ENCODE data around the gene PROX1. TPM values are rescaled to one million over a fixed set of nuclear protein-coding genes. Genes with fewer than 3 reads are reported as not detected.

Gene PROX1
- total and polyA plus RNA-seq, 2 of the 8 experiments (the other 6 are each of a cell fraction or from before 2014, with no cell fraction given) = 0.30 to 2.0 TPM

- Histone ChIP-seq H2AFZ (ENCODE audit: low read length) (no peak overlapping the region), H2BK5ac (ENCODE audit: low read depth, low read length) (no peak overlapping the region), H3K18ac (ENCODE audit: extremely low read depth, low read length) (no peak overlapping the region), H3K27ac (ENCODE audit: low read depth, low read length) (no peak overlapping the region), H3K4me1 (replicated peaks in 1 of 4; ENCODE audit: control insufficient read depth in 3 of 4, insufficient read depth in 4 of 4, low read length in 3 of 4) (peaks cover 0 to 3% (median 0%) of the 10 kb centered on the region in 4 experiments; a peak in 1 of 7 replicates), H3K23me2 (ENCODE audit: low read depth, low read length) (no peaks in the 10 kb centered on the region), H2BK20ac (ENCODE audit: low read length) (no peak overlapping the region), H4K8ac (ENCODE audit: extremely low read depth, insufficient read depth, low read length) (no peak overlapping the region; the same call in 1 of the 2 replicates), H2BK15ac (ENCODE audit: low read length) (no peak overlapping the region), H3K79me2 (ENCODE audit: control insufficient read depth in 1 of 2, insufficient read depth in 2 of 2, low read length in 2 of 2) (no peaks in the 10 kb centered on the region), H2BK120ac (replicated peaks; ENCODE audit: low read depth, low read length) (no peak overlapping the region), H3K4ac (replicated peaks; ENCODE audit: insufficient read length, low read depth, low read length) (no peak overlapping the region), H3K36me3 (ENCODE audit: control insufficient read depth in 2 of 4, insufficient read depth in 4 of 4, low read length in 3 of 4) (no peaks in the 10 kb centered on the region), H4K5ac (ENCODE audit: insufficient read length, low read depth, low read length) (no peak overlapping the region), H3K27me3 (replicated peaks in 1 of 4; ENCODE audit: control insufficient read depth in 3 of 4, extremely low read depth in 1 of 4, insufficient read depth in 3 of 4, low read length in 3 of 4) (no peaks in the 10 kb centered on the region), H4K91ac (replicated peaks; ENCODE audit: insufficient read length, low read length) (no peak overlapping the region), H3K56ac (replicated peaks; ENCODE audit: insufficient read length, low read depth, low read length) (no peak overlapping the region), H3K79me1 (ENCODE audit: low read depth, low read length) (no peaks in the 10 kb centered on the region), H3K14ac (ENCODE audit: insufficient read length) (no peak overlapping the region), H2BK12ac (ENCODE audit: low read depth, low read length) (no peak overlapping the region), H3K4me2 (ENCODE audit: insufficient read depth in 1 of 2, low read depth in 2 of 2, low read length in 2 of 2) (no peak overlapping the region), H3K9me3 (ENCODE audit: insufficient read depth in 2 of 2, low read depth in 1 of 2, low read length in 1 of 2) (no peaks in the 10 kb centered on the region), H3K23ac (ENCODE audit: insufficient read length) (no peak overlapping the region), H3K9ac (replicated peaks in 1 of 4; ENCODE audit: extremely low read depth in 1 of 4, low read depth in 3 of 4, low read length in 3 of 4) (no peak overlapping the region), H4K20me1 (replicated peaks in 1 of 2; ENCODE audit: control insufficient read depth in 1 of 2, insufficient read depth in 2 of 2, low read length in 2 of 2) (no peaks in the 10 kb centered on the region), H3K4me3 (ENCODE audit: extremely low read depth in 1 of 4, insufficient read depth in 2 of 4, low read depth in 3 of 4, low read length in 4 of 4) (no peak overlapping the region), H2AK5ac (ENCODE audit: low read depth, low read length) (no peak overlapping the region)
- 87% methylated on average over 3 of the region's 3 CpGs; no CpG with 5 or more reads in 1 of the 2 experiments for WGBS, 2 experiments (ENCODE audit: extremely low coverage in 1 of 2, insufficient coverage in 1 of 2, insufficient read length in 1 of 2, insufficient replicate concordance in 2 of 2, low coverage in 1 of 2, low lambda C conversion rate in 2 of 2, missing lambda C conversion rate in 1 of 2)
- CTCF ChIA-PET (ENCODE audit: partially characterized antibody) = interaction anchor here (0.6 to 3.1 kb wide), 3 partner anchors 9 to 118 kb away, joined by 4 to 11 read pairs (median 6); no protein-coding TSS in a partner anchor
- FAIRE-seq = no peak
- DNase-seq (ENCODE audit: low read depth in 1 of 2, low spot score in 2 of 2) = no peak
- POLR2A ChIA-PET (ENCODE audit: partially characterized antibody) = interaction anchor here (1.5 kb wide), 1 partner anchor 14 kb away, joined by 3 read pairs; no protein-coding TSS in a partner anchor
- no peak for TF ChIP-seq NANOG (IDR thresholded peaks at IDR 0.05; ENCODE audit: insufficient read depth, low read depth, low read length, poor library complexity, severe bottlenecking)
- TF ChIP-seq TCF12 (IDR thresholded peaks at IDR 0.05; ENCODE audit: low read depth, low read length) = no peak
- no peak for TF ChIP-seq BRCA1 (IDR thresholded peaks at IDR 0.05; ENCODE audit: low read depth, low read length)
- no peak for TF ChIP-seq PHF8 (conservative IDR thresholded peaks at IDR 0.05; ENCODE audit: low read depth, low read length)
- TF ChIP-seq HDAC2 (IDR thresholded peaks at IDR 0.05; ENCODE audit: borderline replicate concordance in 1 of 2, low read depth in 2 of 2, low read length in 2 of 2) = no peak
- no peak for TF ChIP-seq RAD21 (IDR thresholded peaks at IDR 0.05 in 1 of 2, conservative IDR thresholded peaks at IDR 0.05 in 1 of 2; ENCODE audit: low read depth in 2 of 2, low read length in 2 of 2)
- TF ChIP-seq JUN (IDR thresholded peaks at IDR 0.05; ENCODE audit: low read depth, low read length) = no peak
- TF ChIP-seq ZNF274 (IDR thresholded peaks at IDR 0.05; ENCODE audit: borderline replicate concordance, extremely low read depth, low read length) = no peak
- TF ChIP-seq SUZ12 (IDR thresholded peaks at IDR 0.05; ENCODE audit: low read length) = no peak
- no peak for TF ChIP-seq SIN3A (conservative IDR thresholded peaks at IDR 0.05 in 1 of 2, IDR thresholded peaks at IDR 0.05 in 1 of 2; ENCODE audit: low read depth in 1 of 2, low read length in 2 of 2)
- no peak for TF ChIP-seq GTF2F1 (IDR thresholded peaks at IDR 0.05; ENCODE audit: borderline replicate concordance, low read depth, low read length)
- no peak for TF ChIP-seq CBX5 (IDR thresholded peaks at IDR 0.05; ENCODE audit: low read depth, low read length)
- no peak for TF ChIP-seq RFX5 (IDR thresholded peaks at IDR 0.05; ENCODE audit: borderline replicate concordance, low read depth, low read length)
Measured at GRCh38 chr1:214005708-214006107, 17.9 kb downstream of the PROX1 start.
